ENCODE results near the gene OR4E1. TPM values are rescaled to one million over a fixed set of nuclear protein-coding genes. Genes with fewer than 3 reads are reported as not detected.

The OR4E1 gene
- polyA plus RNA-seq, 3 donors = not detected

DNA sequence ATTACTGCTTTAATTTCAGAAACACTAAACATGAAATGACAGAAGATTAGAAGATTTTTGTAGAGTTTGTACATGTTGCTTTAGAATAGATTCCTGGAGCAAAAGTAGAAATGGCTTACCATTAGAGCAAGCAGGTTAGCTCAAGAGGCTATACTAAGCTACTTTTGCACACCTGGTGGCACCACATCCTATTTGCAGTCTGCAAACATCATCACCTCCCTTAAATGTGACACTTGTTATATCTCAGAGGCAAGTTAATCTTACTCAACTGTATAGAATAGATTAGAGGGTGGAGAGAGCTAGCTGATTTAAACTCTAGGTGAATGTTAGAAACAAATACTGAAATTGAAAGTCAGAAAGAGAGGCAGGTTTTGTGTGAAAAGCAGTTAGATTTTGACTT lies 30.7 kb upstream of the OR4E1 start:
- Histone ChIP-seq H2AFZ (ENCODE audit: insufficient read depth, low read depth, low read length, poor library complexity, severe bottlenecking) (no peak overlapping the region), H3K4me1 (ENCODE audit: control insufficient read depth in 1 of 2, insufficient read depth in 2 of 2, low read length in 2 of 2) (no peaks in the 10 kb centered on the region), H3K27ac (ENCODE audit: low read depth in 1 of 2, low read length in 2 of 2) (no peak overlapping the region), H3K27me3 (ENCODE audit: control insufficient read depth in 2 of 2, insufficient read depth in 2 of 2, low read length in 2 of 2) (peaks cover 0 to 2% of the 10 kb centered on the region in 2 donors), H3K79me2 (ENCODE audit: insufficient read depth, low read length) (no peaks in the 10 kb centered on the region), H3K36me3 (replicated peaks in 1 of 2; ENCODE audit: control insufficient read depth in 1 of 2, insufficient read depth in 2 of 2, low read length in 2 of 2) (no peaks in the 10 kb centered on the region), H3K4me3 (replicated peaks in 1 of 3; ENCODE audit: low read depth in 2 of 3, low read length in 3 of 3) (no peak overlapping the region), H3K4me2 (replicated peaks; ENCODE audit: extremely low read depth, low read length, poor library complexity, severe bottlenecking) (no peak overlapping the region), H3K9ac (ENCODE audit: insufficient read depth, low read length, poor library complexity, severe bottlenecking) (no peak overlapping the region), H3K9me3 (replicated peaks in 1 of 2; ENCODE audit: control insufficient read depth in 1 of 2, insufficient read depth in 1 of 2, low read length in 2 of 2) (peaks cover 0 to 5% of the 10 kb centered on the region in 2 donors), H4K20me1 (ENCODE audit: insufficient read depth, low read length) (no peaks in the 10 kb centered on the region)
- H3K27me3 Mint-ChIP-seq (ENCODE audit: low read depth in 3 of 3) = peaks cover 2 to 10% (median 9%) of the 10 kb centered on the region in 3 donors
- no peak overlapping the region for H3K27ac Mint-ChIP-seq
- H3K4me3 Mint-ChIP-seq = no peak overlapping the region
- H3K4me1 Mint-ChIP-seq = peaks cover 1% of the 10 kb centered on the region
- DNase-seq = no peak
- H3K36me3 Mint-ChIP-seq = no peaks in the 10 kb centered on the region
- intact Hi-C loops (cut with micrococcal nuclease) = no loop called here
- no peak for TF ChIP-seq CTCF (IDR thresholded peaks at IDR 0.05)
- H3K9me3 Mint-ChIP-seq = peaks cover 0 to 14% (median 5%) of the 10 kb centered on the region in 7 donors

DNA sequence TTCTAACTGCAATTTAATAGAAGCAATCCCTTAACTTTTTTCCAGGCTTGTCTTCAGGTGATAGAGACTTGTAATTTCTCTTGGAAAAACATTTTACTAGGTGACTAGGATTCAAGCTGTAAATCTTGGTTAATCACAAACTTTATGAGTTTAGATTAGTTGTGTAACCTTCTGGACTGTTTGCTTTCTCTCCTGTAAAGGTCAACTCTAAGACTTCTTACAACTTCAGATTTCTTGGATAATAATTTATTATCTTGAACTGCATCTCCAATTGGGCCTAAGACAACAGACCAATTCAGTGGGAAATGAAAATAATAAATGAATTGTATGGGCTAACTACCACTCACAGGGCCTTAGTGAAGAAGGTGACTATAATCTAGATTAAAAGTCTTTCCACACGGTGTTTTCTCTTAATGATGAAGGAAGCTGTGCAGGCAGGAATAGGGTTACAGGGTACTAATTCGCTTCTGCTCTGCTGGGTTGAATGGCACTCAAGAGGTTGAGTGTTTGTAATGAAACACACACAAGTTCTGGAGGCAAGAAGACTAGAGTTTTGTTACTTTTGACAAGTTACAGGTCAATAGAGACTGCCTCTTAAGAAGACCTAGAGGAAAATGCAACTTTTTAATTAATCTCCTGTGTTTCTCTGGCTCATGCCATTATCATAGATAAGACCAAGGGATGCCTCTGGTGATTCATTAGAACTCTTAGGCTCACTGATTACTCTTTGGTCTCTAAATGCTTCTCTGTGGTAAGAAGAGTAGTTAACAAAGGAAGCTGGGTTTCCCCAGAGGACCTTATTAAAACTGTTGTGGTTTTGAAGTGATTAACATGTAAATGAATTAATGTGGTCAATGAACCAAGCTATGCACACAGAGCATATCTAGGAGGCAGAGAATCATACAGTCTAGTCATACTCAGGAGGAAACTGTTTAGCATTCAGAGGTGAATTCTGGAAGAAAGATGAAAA lies 30.0 kb upstream of the OR4E1 start:
- H2AFZ ChIP-seq (ENCODE audit: insufficient read depth, low read depth, low read length, poor library complexity, severe bottlenecking) = no peak overlapping the region
- no peak overlapping the region for H3K9ac ChIP-seq (ENCODE audit: insufficient read depth, low read length, poor library complexity, severe bottlenecking)
- Mint-ChIP-seq H3K9me3 (peaks cover 0 to 10% (median 5%) of the 10 kb centered on the region in 7 donors), H3K4me3 (no peak overlapping the region), H3K4me1 (peaks cover 1% of the 10 kb centered on the region), H3K27me3 (ENCODE audit: low read depth in 3 of 3) (peaks cover 2 to 9% (median 5%) of the 10 kb centered on the region in 3 donors), H3K36me3 (no peaks in the 10 kb centered on the region), H3K27ac (no peak overlapping the region)
- intact Hi-C loops (cut with micrococcal nuclease) = no loop called here
- TF ChIP-seq CTCF (IDR thresholded peaks at IDR 0.05) = no peak
- H3K27ac ChIP-seq (ENCODE audit: low read depth in 1 of 2, low read length in 2 of 2) = no peak overlapping the region
- H3K4me2 ChIP-seq (replicated peaks; ENCODE audit: extremely low read depth, low read length, poor library complexity, severe bottlenecking) = no peak overlapping the region
- H4K20me1 ChIP-seq (ENCODE audit: insufficient read depth, low read length) = no peaks in the 10 kb centered on the region
- H3K4me3 ChIP-seq (replicated peaks in 1 of 3; ENCODE audit: low read depth in 2 of 3, low read length in 3 of 3) = no peak overlapping the region
- 83% methylated on average over 1 of the region's 2 CpGs for WGBS (ENCODE audit: insufficient coverage)
- H3K4me1 ChIP-seq (ENCODE audit: control insufficient read depth in 1 of 2, insufficient read depth in 2 of 2, low read length in 2 of 2) = no peaks in the 10 kb centered on the region
- no peak for DNase-seq
- no peaks in the 10 kb centered on the region for H3K27me3 ChIP-seq (ENCODE audit: control insufficient read depth in 2 of 2, insufficient read depth in 2 of 2, low read length in 2 of 2)
- H3K9me3 ChIP-seq (replicated peaks in 1 of 2; ENCODE audit: control insufficient read depth in 1 of 2, insufficient read depth in 1 of 2, low read length in 2 of 2) = peaks cover 0 to under 1% of the 10 kb centered on the region in 2 donors
- H3K36me3 ChIP-seq (replicated peaks in 1 of 2; ENCODE audit: control insufficient read depth in 1 of 2, insufficient read depth in 2 of 2, low read length in 2 of 2) = no peaks in the 10 kb centered on the region
- H3K79me2 ChIP-seq (ENCODE audit: insufficient read depth, low read length) = no peaks in the 10 kb centered on the region

Measured in CD14-positive monocyte (primary cell).